ENCODE data around the gene RAPGEF4.

DNA sequence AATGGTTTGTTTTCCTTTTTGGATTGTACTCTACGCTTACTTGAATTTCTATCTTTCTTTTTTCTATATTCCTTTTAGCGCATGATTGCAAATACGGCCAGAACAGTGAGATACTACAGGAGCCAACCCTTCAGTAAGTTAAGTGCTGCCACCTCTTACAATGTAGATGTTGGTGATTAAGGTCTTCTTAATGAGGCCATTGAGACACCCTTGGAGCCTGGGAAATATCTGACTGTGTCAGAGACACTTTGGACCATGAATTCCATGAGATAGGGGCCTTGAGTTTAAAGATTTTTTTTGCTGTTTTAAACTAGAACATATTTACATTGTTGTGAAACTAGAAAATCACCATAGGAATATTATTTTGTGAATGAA, 312.9 kb downstream of the RAPGEF4 start:
- no peak for TF ChIP-seq CTCF (CRISPR knock-in tag; IDR thresholded peaks at IDR 0.05)
- TF ChIP-seq, protein P1, sequence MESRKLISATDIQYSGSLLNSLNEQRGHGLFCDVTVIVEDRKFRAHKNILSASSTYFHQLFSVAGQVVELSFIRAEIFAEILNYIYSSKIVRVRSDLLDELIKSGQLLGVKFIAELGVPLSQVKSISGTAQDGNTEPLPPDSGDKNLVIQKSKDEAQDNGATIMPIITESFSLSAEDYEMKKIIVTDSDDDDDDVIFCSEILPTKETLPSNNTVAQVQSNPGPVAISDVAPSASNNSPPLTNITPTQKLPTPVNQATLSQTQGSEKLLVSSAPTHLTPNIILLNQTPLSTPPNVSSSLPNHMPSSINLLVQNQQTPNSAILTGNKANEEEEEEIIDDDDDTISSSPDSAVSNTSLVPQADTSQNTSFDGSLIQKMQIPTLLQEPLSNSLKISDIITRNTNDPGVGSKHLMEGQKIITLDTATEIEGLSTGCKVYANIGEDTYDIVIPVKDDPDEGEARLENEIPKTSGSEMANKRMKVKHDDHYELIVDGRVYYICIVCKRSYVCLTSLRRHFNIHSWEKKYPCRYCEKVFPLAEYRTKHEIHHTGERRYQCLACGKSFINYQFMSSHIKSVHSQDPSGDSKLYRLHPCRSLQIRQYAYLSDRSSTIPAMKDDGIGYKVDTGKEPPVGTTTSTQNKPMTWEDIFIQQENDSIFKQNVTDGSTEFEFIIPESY (CRISPR knock-in tag; IDR thresholded peaks at IDR 0.05): no peak

Measured in HepG2 (cell line).